ENCODE results near the gene NTMT2. TPM values are rescaled to one million over a fixed set of nuclear protein-coding genes. Genes with fewer than 3 reads are reported as not detected.

NTMT2 gene
- total RNA-seq, 1 donor from 2014 or later: not detected

DNA sequence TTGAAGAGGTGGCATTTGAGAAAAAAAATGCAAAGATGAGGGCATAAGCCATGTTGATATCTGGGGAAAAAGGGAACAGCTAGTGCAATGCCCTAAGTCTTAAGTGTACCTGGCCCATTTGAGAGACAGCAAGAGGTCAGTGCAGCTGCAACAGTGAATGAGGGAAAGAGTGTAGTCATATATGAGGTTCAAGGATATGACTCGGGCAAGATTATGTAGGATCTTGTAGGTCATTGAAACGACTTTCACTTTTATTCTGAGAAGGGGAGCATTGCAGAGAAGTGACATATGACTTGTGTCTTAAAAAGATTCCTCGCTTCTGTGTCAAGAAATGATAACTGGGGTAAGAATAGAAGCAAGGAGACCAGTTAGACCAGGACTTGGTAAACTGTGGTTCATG lies 31.0 kb downstream of the NTMT2 start:
- H3K4me3 Mint-ChIP-seq: no peak overlapping the region
- no peak for ATAC-seq (ENCODE audit: low read depth)
- CTCF ChIA-PET: no interaction called here
- POLR2A ChIA-PET: no interaction called here
- no peaks in the 10 kb centered on the region for H3K36me3 Mint-ChIP-seq (ENCODE audit: low read depth)
- H3K27me3 Mint-ChIP-seq: no peaks in the 10 kb centered on the region
- no peak overlapping the region for H3K27ac Mint-ChIP-seq
- no peaks in the 10 kb centered on the region for H3K4me1 Mint-ChIP-seq
- no peak for DNase-seq
- intact Hi-C loops (cut with micrococcal nuclease): no loop called here
- peaks cover 8% of the 10 kb centered on the region for H3K9me3 Mint-ChIP-seq
- TF ChIP-seq, protein P1, sequence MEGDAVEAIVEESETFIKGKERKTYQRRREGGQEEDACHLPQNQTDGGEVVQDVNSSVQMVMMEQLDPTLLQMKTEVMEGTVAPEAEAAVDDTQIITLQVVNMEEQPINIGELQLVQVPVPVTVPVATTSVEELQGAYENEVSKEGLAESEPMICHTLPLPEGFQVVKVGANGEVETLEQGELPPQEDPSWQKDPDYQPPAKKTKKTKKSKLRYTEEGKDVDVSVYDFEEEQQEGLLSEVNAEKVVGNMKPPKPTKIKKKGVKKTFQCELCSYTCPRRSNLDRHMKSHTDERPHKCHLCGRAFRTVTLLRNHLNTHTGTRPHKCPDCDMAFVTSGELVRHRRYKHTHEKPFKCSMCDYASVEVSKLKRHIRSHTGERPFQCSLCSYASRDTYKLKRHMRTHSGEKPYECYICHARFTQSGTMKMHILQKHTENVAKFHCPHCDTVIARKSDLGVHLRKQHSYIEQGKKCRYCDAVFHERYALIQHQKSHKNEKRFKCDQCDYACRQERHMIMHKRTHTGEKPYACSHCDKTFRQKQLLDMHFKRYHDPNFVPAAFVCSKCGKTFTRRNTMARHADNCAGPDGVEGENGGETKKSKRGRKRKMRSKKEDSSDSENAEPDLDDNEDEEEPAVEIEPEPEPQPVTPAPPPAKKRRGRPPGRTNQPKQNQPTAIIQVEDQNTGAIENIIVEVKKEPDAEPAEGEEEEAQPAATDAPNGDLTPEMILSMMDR (IDR thresholded peaks at IDR 0.05): no peak

DNA sequence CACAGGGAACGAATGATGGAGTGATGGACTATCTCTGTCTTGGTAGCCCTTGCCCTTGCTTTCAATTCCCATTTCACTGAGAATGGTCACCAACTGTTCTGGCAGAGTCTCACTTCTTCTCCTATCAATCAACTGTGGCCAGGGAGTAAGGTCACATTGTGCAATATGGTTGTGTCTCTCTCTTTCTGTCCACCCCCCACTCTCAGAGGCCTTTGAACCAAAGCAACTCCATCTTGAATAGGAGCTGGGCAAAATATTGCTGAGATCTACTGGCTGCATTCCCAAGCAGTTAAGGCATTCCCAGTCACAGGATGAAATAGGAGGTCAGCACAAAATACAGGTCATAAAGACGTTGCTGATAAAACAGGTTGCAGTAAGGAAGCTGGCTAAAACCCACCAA lies 36.7 kb downstream of the NTMT2 start:
- intact Hi-C loops (cut with micrococcal nuclease): no loop called here
- DNase-seq (no peak), ATAC-seq (ENCODE audit: low read depth) (no peak)
- Mint-ChIP-seq H3K27ac (no peak overlapping the region), H3K4me1 (no peaks in the 10 kb centered on the region), H3K36me3 (ENCODE audit: low read depth) (no peaks in the 10 kb centered on the region), H3K27me3 (no peaks in the 10 kb centered on the region), H3K4me3 (no peak overlapping the region), H3K9me3 (peaks cover 2% of the 10 kb centered on the region)
- TF ChIP-seq, protein P1 (IDR thresholded peaks at IDR 0.05): no peak
- POLR2A ChIA-PET: no interaction called here
- CTCF ChIA-PET: no interaction called here

DNA sequence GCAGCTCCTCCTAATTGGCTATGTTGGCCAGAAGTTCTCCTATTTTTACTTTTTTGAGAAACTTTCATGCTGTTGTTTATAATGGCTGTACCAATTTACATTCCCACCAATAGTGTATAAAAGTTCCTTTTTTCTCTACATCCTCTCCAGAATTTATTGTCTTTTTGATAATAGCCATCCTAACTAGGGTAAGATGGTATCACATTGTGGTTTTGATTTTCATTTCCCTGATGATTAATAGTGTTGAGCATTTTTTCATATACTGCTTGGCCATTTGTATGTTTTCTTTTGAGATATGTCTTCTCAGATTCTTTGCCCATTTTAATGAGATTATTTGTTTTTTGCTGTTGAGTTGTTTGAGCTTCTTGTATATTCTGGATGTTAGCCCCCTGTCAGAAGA lies 46.8 kb downstream of the NTMT2 start:
- no peak for ATAC-seq (ENCODE audit: low read depth)
- ChIA-PET POLR2A (no interaction called here), CTCF (no interaction called here)
- no peak overlapping the region for H3K27ac Mint-ChIP-seq
- H3K4me3 Mint-ChIP-seq: no peak overlapping the region
- no peaks in the 10 kb centered on the region for H3K36me3 Mint-ChIP-seq (ENCODE audit: low read depth)
- TF ChIP-seq, protein P1 (IDR thresholded peaks at IDR 0.05): no peak
- no peak for DNase-seq
- intact Hi-C loops (cut with micrococcal nuclease): no loop called here
- H3K9me3 Mint-ChIP-seq: peaks cover 3% of the 10 kb centered on the region
- no peaks in the 10 kb centered on the region for H3K4me1 Mint-ChIP-seq
- H3K27me3 Mint-ChIP-seq: peaks cover 3% of the 10 kb centered on the region

DNA sequence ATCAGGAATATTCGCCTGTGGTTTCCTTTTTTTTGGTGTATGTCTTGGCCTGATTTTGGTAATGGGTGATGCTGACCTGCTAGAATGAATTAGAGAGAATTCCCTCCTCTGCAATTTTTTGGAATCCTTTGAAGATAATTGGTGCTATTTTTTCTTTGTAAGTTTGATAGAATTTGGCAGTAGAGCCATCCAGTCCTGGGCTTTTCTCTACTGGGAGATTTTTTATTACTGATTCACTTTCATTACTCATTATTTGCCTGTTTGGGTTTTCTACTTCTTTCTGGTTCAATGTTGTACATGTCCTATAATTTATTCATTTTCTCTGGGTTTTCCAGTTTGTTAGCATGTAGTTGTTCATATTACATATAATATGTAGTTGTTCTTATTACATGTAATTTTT lies 48.7 kb downstream of the NTMT2 start:
- Mint-ChIP-seq H3K27me3 (peaks cover 3% of the 10 kb centered on the region), H3K9me3 (peaks cover 2% of the 10 kb centered on the region)

DNA sequence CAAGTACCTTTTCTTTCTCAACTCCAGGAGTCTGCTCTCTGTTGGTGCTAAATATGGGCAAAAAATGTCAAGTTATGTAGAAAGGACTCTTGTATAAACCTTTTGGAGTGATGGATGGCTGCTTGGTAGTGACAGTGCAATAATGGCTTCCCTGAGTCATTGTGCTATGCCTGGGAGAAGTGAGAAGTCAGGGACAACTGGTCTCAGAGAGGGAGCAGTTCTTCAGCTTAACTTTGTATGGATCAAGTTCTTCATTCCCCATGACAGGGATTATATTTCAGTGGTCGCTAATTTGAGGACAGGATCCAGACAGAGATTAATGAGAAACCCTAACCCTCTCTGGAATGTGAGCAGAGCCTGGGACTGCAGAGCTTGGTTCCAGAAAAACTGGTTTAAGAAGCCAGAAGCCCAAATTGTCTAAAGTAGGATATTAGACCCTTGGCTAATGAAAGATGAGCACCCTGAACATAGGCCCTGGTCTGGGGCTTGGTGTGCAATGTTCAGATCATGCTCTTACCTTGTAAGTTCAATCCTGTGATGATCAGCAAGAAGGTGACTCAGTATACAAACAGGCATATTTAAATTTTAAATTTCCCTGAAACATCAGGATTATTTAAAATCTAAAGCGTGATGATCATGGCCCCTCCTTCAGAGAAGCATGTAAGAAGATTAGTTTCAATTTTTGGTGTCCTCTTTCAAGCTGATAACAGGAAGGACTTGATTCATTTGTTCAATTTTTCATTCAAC lies 50.9 kb downstream of the NTMT2 start:
- CTCF ChIA-PET: no interaction called here
- DNase-seq (no peak), ATAC-seq (ENCODE audit: low read depth) (no peak)
- no peaks in the 10 kb centered on the region for H3K36me3 Mint-ChIP-seq (ENCODE audit: low read depth)
- TF ChIP-seq, protein P1 (IDR thresholded peaks at IDR 0.05): no peak
- H3K4me1 Mint-ChIP-seq: no peaks in the 10 kb centered on the region
- H3K27ac Mint-ChIP-seq: no peak overlapping the region
- POLR2A ChIA-PET: no interaction called here
- H3K27me3 Mint-ChIP-seq: peaks cover 5% of the 10 kb centered on the region
- no peak overlapping the region for H3K4me3 Mint-ChIP-seq
- no peaks in the 10 kb centered on the region for H3K9me3 Mint-ChIP-seq
- intact Hi-C loops (cut with micrococcal nuclease): no loop called here

More for the DNA sequence above, 48.7 kb downstream of the NTMT2 start:
- Mint-ChIP-seq H3K36me3 (ENCODE audit: low read depth) (no peaks in the 10 kb centered on the region), H3K4me3 (no peak overlapping the region), H3K27ac (no peak overlapping the region), H3K4me1 (no peaks in the 10 kb centered on the region)
- DNase-seq: no peak
- intact Hi-C loops (cut with micrococcal nuclease): no loop called here
- TF ChIP-seq, protein P1 (IDR thresholded peaks at IDR 0.05): no peak
- CTCF ChIA-PET: no interaction called here
- ATAC-seq (ENCODE audit: low read depth): no peak
- POLR2A ChIA-PET: no interaction called here
